Measurements from ENCODE around the gene RPL39L. TPM values are rescaled to one million over a fixed set of nuclear protein-coding genes. Genes with fewer than 3 reads are reported as not detected.
"Not testable (repeated sequence)": the region's sequence is repeated elsewhere in the genome, so short reads cannot be mapped to it uniquely, and the experiment has no call there.

RPL39L gene
- total RNA-seq, 6 donors from 2014 or later, result 1.6 to 8.2 (median 4.8) TPM

- no peak overlapping the region for H3K27ac ChIP-seq
- ATAC-seq (ENCODE audit: low FRiP score in 2 of 2), result no peak
These were observed 33.6 kb upstream of the RPL39L start for GRCh38 chr3:187172929-187173328.

GRCh38 chr3:187170911-187171310 lies 31.6 kb upstream of the RPL39L start:
- ATAC-seq (ENCODE audit: low FRiP score in 2 of 2); H3K27ac ChIP-seq; H3K36me3 ChIP-seq; H3K9me3 ChIP-seq; DNase-seq; H3K27me3 ChIP-seq; H3K4me1 ChIP-seq; H3K4me3 ChIP-seq: not testable (repeated sequence)
- WGBS, 2 donors, result 91 to 94% methylated on average over 5 of the region's 5 CpGs

More at GRCh38 chr3:187172929-187173328, 33.6 kb upstream of the RPL39L start:
- Histone ChIP-seq H3K4me3 (no peak overlapping the region), H3K4me1 (no peaks in the 10 kb centered on the region), H3K9me3 (no peaks in the 10 kb centered on the region), H3K36me3 (no peaks in the 10 kb centered on the region), H3K27me3 (no peaks in the 10 kb centered on the region)
- 91 to 96% methylated on average over 2 of the region's 2 CpGs for WGBS, 2 donors
- TF ChIP-seq POLR2A (IDR thresholded peaks at IDR 0.05) (no peak), EP300 (IDR thresholded peaks at IDR 0.05) (no peak), POLR2AphosphoS5 (IDR thresholded peaks at IDR 0.05) (no peak), CTCF (IDR thresholded peaks at IDR 0.05) (no peak)
- DNase-seq, result no peak

- Histone ChIP-seq H3K27ac (no peak overlapping the region), H3K9me3 (no peaks in the 10 kb centered on the region), H3K4me1 (peaks cover 0 to 7% (median 0%) of the 10 kb centered on the region in 4 donors), H3K4me3 (no peak overlapping the region), H3K36me3 (no peaks in the 10 kb centered on the region), H3K27me3 (no peaks in the 10 kb centered on the region)
- DNase-seq (no peak), ATAC-seq (ENCODE audit: low FRiP score in 2 of 2) (no peak)
- 86 to 87% methylated on average over 2 of the region's 2 CpGs for WGBS, 2 donors
- TF ChIP-seq POLR2AphosphoS5 (IDR thresholded peaks at IDR 0.05), result no peak
- no peak for TF ChIP-seq POLR2A (IDR thresholded peaks at IDR 0.05)
- no peak for TF ChIP-seq CTCF (IDR thresholded peaks at IDR 0.05)
- no peak for TF ChIP-seq EP300 (IDR thresholded peaks at IDR 0.05)
These were observed 30.1 kb upstream of the RPL39L start for GRCh38 chr3:187169231-187169960.

GRCh38 chr3:187167777-187168176 lies 28.5 kb upstream of the RPL39L start:
- Histone ChIP-seq H3K36me3 (no peaks in the 10 kb centered on the region), H3K27me3 (no peaks in the 10 kb centered on the region), H3K4me1 (peaks cover 0 to 7% (median 0%) of the 10 kb centered on the region in 4 donors), H3K27ac (no peak overlapping the region), H3K9me3 (no peaks in the 10 kb centered on the region), H3K4me3 (no peak overlapping the region)
- DNase-seq (no peak), ATAC-seq (ENCODE audit: low FRiP score in 2 of 2) (no peak)
- 83 to 89% methylated on average over 5 of the region's 5 CpGs for WGBS, 2 donors
- TF ChIP-seq POLR2A (IDR thresholded peaks at IDR 0.05), result no peak

- H3K36me3 ChIP-seq, result no peaks in the 10 kb centered on the region
- no peak for ATAC-seq (ENCODE audit: low FRiP score in 2 of 2)
- DNase-seq, result no peak
- peaks cover 0 to 7% (median 0%) of the 10 kb centered on the region in 4 donors for H3K4me1 ChIP-seq
- no peaks in the 10 kb centered on the region for H3K9me3 ChIP-seq
- 87 to 92% methylated on average over 8 of the region's 8 CpGs for WGBS, 2 donors
- no peak overlapping the region for H3K4me3 ChIP-seq
- H3K27ac ChIP-seq, result no peak overlapping the region
- H3K27me3 ChIP-seq, result no peaks in the 10 kb centered on the region
- TF ChIP-seq POLR2AphosphoS5 (IDR thresholded peaks at IDR 0.05) (no peak), CTCF (IDR thresholded peaks at IDR 0.05) (no peak)
These were observed 27.5 kb upstream of the RPL39L start for GRCh38 chr3:187166750-187167149.

- peak in 1 of 2 donors; percentile 66 for ATAC-seq (ENCODE audit: low FRiP score in 2 of 2)
- no peak for DNase-seq
- Histone ChIP-seq H3K27ac (no peak overlapping the region), H3K4me3 (no peak overlapping the region), H3K9me3 (no peaks in the 10 kb centered on the region), H3K4me1 (peaks cover 0 to 7% (median 0%) of the 10 kb centered on the region in 4 donors), H3K36me3 (no peaks in the 10 kb centered on the region), H3K27me3 (no peaks in the 10 kb centered on the region)
- WGBS, 2 donors, result 0% methylated on average over 3 of the region's 3 CpGs
- TF ChIP-seq CTCF (IDR thresholded peaks at IDR 0.05) (peak; percentile 54 to 78 (median 62)), POLR2AphosphoS5 (IDR thresholded peaks at IDR 0.05) (no peak)
These were observed 25.8 kb upstream of the RPL39L start for GRCh38 chr3:187165144-187165543.

Measured in upper lobe of left lung (tissue), 6 donors.